ENCODE measurements around the gene POMT1. TPM values are rescaled to one million over a fixed set of nuclear protein-coding genes. Genes with fewer than 3 reads are reported as not detected.

Gene POMT1
- total and polyA plus RNA-seq, 2 of the 8 experiments (the other 6 are each of a cell fraction or from before 2014, with no cell fraction given) = 22.3 to 33.2 TPM

DNA sequence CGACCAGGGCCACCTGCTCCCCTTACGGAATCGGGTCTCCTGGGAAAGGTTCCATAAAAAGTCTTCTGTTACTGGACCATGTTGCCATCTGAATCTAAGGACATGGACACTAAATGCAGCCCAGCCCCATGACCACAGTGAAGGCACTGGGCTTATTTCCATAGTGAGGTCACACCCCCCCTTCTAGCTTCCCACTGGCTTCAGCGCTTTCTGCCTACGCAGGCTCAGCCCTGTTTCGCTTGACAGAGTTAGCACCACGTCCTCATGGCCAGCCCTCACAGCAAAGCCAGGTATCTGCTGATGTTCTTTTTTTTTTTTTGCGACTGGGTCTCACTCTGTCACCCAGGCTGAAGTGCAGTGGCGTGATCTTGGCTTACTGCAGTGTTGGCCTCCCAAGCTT, 14.2 kb downstream of the POMT1 start:
- Histone ChIP-seq H2BK15ac (ENCODE audit: low read length) (no peak overlapping the region), H3K79me1 (ENCODE audit: low read depth, low read length) (no peaks in the 10 kb centered on the region), H3K23me2 (ENCODE audit: low read depth, low read length) (no peaks in the 10 kb centered on the region), H3K18ac (ENCODE audit: extremely low read depth, low read length) (no peak overlapping the region), H3K27ac (ENCODE audit: low read depth, low read length) (no peak overlapping the region), H3K23ac (ENCODE audit: insufficient read length) (no peak overlapping the region), H3K36me3 (ENCODE audit: control insufficient read depth in 2 of 4, insufficient read depth in 4 of 4, low read length in 3 of 4) (peaks cover 25 to 66% (median 49%) of the 10 kb centered on the region in 4 experiments), H3K4me3 (ENCODE audit: extremely low read depth in 1 of 4, insufficient read depth in 2 of 4, low read depth in 3 of 4, low read length in 4 of 4) (no peak overlapping the region), H4K91ac (replicated peaks; ENCODE audit: insufficient read length, low read length) (no peak overlapping the region), H3K4ac (replicated peaks; ENCODE audit: insufficient read length, low read depth, low read length) (no peak overlapping the region), H2BK12ac (ENCODE audit: low read depth, low read length) (no peak overlapping the region), H2AK5ac (ENCODE audit: low read depth, low read length) (no peak overlapping the region), H3K9me3 (ENCODE audit: insufficient read depth in 2 of 2, low read depth in 1 of 2, low read length in 1 of 2) (peaks cover 3 to 5% of the 10 kb centered on the region in 2 experiments; a peak in 2 of 4 replicates), H2AFZ (ENCODE audit: low read length) (no peak overlapping the region), H3K14ac (ENCODE audit: insufficient read length) (no peak overlapping the region), H2BK120ac (replicated peaks; ENCODE audit: low read depth, low read length) (no peak overlapping the region), H3K4me2 (ENCODE audit: insufficient read depth in 1 of 2, low read depth in 2 of 2, low read length in 2 of 2) (no peak overlapping the region), H3K4me1 (replicated peaks in 1 of 4; ENCODE audit: control insufficient read depth in 3 of 4, insufficient read depth in 4 of 4, low read length in 3 of 4) (no peaks in the 10 kb centered on the region), H4K20me1 (replicated peaks in 1 of 2; ENCODE audit: control insufficient read depth in 1 of 2, insufficient read depth in 2 of 2, low read length in 2 of 2) (peaks cover 1 to 3% of the 10 kb centered on the region in 2 experiments), H3K79me2 (ENCODE audit: control insufficient read depth in 1 of 2, insufficient read depth in 2 of 2, low read length in 2 of 2) (no peaks in the 10 kb centered on the region), H4K5ac (ENCODE audit: insufficient read length, low read depth, low read length) (no peak overlapping the region), H4K8ac (ENCODE audit: extremely low read depth, insufficient read depth, low read length) (no peak overlapping the region), H3K27me3 (replicated peaks in 1 of 4; ENCODE audit: control insufficient read depth in 3 of 4, extremely low read depth in 1 of 4, insufficient read depth in 3 of 4, low read length in 3 of 4) (no peaks in the 10 kb centered on the region), H2BK5ac (ENCODE audit: low read depth, low read length) (no peak overlapping the region), H2BK20ac (ENCODE audit: low read length) (no peak overlapping the region), H3K56ac (replicated peaks; ENCODE audit: insufficient read length, low read depth, low read length) (no peak overlapping the region), H3K9ac (replicated peaks in 1 of 4; ENCODE audit: extremely low read depth in 1 of 4, low read depth in 3 of 4, low read length in 3 of 4) (no peak overlapping the region)
- ChIA-PET POLR2A (ENCODE audit: partially characterized antibody) (interaction anchor here (3.6 kb wide), 1 partner anchor 11 kb away, joined by 22 read pairs; no protein-coding TSS in a partner anchor), CTCF (ENCODE audit: partially characterized antibody) (no interaction called here)
- WGBS, 2 experiments (ENCODE audit: extremely low coverage in 1 of 2, insufficient coverage in 1 of 2, insufficient read length in 1 of 2, insufficient replicate concordance in 2 of 2, low coverage in 1 of 2, low lambda C conversion rate in 2 of 2, missing lambda C conversion rate in 1 of 2) = 96% methylated on average over 9 of the region's 9 CpGs; no CpG with 5 or more reads in 1 of the 2 experiments
- DNase-seq (ENCODE audit: low read depth in 1 of 2, low spot score in 2 of 2) (no peak), FAIRE-seq (no peak)
- no peak for TF ChIP-seq JUN (IDR thresholded peaks at IDR 0.05; ENCODE audit: low read depth, low read length)
- TF ChIP-seq CEBPB (IDR thresholded peaks at IDR 0.05; ENCODE audit: low read depth, low read length) = no peak
- TF ChIP-seq RXRA (IDR thresholded peaks at IDR 0.05; ENCODE audit: insufficient read depth, low read depth, low read length) = no peak
